RCC 7860 (cell line): ENCODE data around the gene NPAS1.

Experiments
- DNase-seq: peaks from one replicate; pipeline ENCODE4 v3.0.0-alpha.2; 2015; ENCODE audit warnings: low spot score
- FAIRE-seq: peaks from 2 replicates; lab custom pipeline; 2012; peaks lifted over from hg19 to GRCh38; lab: Jason Lieb, UNC

NPAS1 gene

DNA sequence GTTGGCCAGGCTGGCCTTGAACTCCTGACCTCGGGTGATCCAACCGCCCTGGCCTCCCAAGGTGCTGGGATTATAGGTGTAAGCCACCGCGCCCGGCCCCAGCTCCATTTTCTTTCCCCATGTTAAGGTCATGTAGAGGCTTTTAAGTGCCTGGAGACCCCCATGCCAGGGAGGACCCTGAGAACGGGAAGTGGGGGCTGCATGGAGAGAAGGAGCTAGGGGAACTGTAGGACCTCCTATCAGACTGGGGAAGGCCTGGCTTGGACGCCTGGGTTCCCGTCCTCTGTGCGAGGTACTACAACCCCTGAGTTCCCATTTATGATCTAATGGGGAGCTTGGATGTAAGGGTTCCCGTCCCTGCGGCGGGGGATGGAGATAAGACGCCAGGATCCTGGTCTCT lies 714 bp upstream of the NPAS1 start:
- no peak for DNase-seq
- no peak for FAIRE-seq

DNA sequence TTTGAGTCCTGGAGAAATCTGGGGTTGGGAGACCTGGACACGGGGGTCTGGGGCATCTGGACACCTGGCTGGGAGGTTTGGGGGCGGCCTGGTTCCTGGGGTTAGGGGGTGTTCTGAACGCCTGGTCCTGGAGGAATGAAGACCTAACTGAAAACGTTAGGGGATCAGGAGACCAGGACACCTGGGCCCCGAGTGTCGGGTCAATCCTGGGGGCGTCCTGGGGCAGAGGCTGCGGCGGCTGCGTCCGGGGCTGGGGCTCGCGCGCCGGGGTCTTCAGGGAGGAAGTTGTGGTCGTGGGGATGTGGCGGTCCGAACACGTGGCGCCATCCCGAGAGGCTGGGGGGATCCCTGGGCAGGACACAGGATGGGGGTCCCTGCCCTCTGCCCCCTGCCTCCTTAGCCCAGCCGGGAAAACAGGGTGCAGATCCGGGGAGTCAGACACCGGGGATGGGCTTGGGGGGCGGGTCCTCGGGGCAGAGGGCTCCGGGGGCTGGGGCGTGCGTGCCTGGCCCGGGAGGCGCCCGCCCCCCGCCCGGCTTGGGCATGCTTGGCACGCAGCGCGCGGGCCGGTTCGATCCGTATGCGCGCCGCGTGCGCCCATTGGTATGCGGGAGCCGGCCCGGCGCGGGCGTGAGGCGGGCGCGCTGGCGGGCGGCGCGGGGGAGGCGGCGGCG lies 632 bp downstream of the NPAS1 start:
- DNase-seq (no peak), FAIRE-seq (no peak)

DNA sequence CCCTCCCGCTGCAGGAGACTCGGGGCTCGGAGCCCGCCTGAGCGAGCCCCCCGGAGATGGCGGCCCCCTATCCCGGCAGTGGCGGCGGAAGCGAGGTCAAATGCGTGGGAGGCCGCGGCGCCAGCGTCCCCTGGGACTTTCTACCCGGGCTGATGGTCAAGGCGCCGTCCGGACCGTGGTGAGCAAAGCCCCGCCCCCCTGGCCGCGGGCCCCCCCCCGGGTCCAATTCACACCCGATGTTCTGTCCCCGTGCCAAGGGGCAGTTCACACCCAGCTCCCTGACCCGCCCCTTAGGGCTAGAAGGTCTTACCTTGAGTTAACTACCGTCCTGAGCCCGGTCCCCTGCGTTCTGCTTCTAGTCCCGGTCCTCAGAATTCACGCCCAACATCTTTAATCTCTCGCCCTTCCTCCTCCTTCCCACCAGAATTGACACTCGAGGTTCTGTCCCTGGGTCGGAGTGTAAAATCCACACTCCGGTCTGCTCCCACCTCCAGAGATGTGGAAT lies 1.4 kb downstream of the NPAS1 start:
- DNase-seq (no peak), FAIRE-seq (no peak)

DNA sequence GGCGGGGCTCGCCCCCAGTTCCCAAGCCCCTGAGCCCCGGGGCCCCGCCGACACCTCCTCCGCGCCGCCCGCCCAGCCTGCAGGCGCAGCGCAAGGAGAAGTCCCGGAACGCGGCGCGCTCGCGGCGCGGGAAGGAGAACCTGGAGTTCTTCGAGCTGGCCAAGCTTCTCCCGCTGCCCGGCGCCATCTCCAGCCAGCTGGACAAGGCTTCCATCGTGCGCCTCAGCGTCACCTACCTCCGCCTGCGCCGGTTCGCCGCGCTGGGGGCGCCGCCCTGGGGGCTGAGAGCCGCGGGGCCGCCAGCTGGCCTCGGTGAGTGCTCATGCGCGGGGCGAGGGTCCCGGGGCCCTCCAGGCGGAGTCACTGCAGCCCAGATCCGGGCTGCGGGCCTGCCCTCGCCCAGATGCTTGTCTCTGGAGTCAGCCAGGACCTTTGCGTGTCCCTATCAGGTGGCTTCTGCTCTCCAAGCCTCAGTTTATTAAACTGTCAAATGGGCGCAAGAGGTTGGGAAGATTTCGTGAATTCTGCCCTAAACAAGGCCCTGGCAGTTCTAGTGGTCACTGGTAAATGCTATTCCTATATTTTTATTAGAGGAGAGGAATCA lies 2.0 kb downstream of the NPAS1 start:
- FAIRE-seq (no peak), DNase-seq (no peak)

DNA sequence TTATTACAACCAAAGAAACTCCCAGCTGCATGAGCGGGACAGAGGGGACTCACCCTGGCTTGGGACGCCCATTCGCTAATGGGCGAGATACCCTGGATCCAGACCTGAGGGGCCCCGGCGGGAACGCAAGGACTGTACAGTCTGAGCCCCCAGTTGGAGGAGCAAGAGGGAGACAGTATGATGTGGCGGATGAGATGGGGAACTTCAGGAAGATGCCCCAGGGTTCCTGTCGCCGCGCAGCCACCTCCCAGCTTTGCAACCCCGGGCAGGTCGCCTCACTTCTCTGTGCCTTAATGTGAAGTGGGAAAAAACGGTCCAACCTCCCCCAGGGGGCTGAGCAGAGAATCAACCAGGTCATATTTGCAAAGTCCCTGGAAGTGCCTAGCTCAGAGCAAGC lies 2.5 kb downstream of the NPAS1 start:
- DNase-seq (no peak), FAIRE-seq (no peak)

DNA sequence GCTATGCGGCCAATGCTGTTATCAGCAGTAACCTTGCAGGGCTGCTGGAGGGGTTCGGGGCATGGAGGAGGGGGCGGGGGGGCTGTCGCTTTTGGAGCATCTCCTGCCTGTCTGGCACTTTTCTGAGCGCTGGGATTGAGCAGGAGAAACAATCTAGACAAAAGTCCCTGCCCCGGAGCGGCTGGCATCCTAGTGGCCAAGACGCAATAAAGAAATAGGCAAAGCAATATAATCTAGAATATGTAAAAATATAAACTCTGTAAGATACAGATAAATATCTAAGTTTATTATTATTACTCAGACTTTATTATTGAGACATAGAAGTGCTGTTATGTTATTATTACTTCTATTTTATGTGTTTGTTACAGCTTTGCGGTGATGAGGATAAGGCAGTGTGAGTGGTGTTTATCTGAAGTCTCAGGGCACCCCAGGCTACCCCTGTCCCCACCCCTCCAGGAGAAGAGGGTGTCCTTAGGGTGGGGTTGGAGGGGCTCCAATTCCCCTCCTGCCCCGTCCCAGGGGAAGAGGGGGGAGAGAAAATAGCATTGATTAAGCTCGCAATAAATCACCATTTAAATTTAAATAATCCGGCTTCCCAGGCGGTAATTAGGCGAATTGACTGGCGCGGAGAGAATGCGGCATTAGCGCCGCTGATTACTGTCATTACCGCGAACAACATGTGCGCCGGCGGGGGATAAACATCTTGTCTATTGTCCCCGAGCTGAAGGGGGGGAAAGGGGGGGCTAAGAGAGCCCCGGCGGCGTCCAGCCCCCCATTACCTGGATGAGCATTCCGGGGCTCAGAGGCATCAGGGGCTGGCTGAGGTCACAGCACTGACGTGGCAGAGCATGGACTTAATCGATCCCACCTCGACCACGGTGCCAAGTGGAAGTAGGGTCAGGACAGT lies 3.2 kb downstream of the NPAS1 start:
- DNase-seq (no peak), FAIRE-seq (no peak)

DNA sequence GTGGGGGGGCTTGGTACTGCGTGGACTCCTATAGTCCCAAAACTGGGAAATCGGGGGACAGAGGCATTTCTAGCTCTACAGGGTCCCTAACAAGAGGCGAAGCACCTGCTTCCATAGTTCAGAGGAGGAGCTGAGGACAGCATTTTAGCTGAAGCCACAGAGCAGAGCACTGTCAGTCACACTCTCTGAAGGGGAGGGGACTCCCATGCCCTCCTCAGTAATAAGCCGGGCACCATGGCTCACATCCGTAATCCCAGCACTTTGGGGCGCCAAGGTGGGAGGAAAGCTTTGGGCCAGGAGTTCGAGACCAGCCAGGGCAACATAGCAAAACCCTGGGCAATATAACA lies 3.8 kb downstream of the NPAS1 start:
- FAIRE-seq, result no peak
- no peak for DNase-seq

DNA sequence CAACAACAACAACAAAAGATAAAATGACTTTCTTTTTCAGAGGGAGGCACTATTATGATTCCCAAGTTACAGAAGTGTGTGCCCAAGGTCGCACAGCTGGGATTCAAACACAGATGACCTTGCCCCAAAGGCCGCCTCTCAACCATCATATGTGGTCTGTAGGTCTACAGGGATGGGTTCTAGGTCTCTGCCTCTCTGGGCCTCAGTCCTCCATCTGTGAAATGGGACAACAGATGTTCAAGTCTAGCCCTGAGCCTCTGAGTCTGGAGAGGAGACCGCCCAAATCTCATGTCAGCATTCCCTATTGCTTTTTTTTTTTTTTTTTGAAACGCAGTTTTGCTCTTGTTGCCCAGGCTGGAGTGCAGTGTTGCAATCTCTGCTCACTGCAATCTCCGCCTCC lies 4.9 kb downstream of the NPAS1 start:
- no peak for DNase-seq
- FAIRE-seq, result no peak

DNA sequence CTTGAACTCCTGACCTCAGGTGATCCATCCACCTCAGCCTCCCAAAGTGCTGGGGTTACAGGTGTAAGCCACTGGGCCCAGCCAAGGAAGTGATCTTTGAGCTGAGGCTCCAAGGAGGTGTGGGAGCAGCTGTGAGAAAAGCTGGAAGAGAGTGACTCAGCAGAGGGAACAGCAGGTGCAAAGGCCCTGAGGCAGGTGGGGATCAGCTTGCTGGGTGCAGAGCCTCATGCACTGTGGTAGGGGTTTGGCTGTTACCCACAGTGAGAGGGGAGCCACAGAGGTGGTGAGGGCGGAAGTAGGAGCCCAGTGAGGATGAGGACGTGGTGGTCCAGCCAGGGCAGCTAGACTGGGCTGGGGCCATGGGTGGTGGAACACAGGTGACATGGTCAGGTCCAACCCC lies 6.5 kb downstream of the NPAS1 start:
- FAIRE-seq (no peak), DNase-seq (no peak)

DNA sequence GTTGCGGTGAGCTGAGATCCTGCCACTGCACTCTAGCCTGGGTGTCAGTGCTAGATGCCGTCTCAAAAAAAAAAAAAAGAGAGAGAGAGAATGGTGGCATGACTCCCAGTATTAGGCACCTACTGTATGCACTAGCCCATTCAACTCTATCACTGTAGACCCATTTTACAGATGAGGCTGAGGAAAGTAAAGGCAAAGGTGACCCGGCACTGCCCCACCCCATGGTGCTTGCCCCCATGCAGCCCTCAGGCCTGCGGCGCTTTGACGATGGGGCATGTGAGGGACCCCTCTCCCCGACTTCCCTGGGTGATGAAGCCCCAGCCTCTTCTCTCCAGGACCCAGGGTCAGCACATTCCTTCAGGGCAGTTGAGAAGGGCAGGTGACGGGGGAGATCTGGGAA lies 7.3 kb downstream of the NPAS1 start:
- FAIRE-seq (no peak), DNase-seq (no peak)

DNA sequence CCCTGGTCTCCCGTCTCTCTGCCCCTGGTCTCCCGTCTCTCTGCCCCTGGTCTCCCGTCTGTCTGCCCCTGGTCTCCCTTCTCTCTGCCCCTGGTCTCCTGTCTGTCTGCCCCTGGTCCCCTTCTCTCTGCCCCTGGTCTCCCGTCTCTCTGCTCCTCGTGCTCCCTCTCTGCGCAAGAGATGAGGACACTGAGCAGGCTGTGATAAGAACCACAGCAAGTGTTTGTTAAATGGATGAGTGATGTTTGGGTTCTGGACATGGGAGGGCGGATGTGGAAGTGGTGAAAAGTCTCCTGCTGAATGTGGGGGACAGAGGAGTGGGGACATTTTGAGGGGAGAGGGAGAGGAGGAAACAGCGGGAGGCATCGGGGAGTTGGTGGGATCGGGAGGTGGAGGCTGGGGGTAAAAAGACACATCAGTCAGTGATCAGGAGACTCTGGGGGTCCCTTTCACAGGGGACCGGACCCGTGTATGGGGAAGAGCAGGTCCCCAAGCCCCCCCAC lies 8.0 kb downstream of the NPAS1 start:
- DNase-seq (no peak), FAIRE-seq (no peak)

DNA sequence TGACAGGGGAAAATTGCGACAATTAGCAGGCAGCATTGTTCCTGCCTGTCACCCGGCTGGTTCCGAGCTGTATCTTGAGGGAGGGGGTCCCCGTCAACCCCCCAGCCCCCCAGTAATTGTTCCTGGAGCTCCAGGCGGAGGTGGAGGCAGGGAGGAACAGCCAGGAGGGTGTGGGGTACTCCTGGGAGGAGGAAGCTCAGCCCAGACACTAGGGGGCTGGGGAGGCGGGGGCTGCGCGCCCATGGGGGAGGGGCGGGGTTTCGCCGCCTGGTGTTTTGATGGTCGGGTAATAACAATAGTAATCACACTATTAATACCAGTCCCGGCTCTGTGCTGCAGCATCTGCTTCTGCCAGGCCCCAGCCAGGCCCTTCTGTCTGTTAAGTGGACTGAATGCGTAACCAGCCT lies 8.6 kb downstream of the NPAS1 start:
- no peak for FAIRE-seq
- no peak for DNase-seq

DNA sequence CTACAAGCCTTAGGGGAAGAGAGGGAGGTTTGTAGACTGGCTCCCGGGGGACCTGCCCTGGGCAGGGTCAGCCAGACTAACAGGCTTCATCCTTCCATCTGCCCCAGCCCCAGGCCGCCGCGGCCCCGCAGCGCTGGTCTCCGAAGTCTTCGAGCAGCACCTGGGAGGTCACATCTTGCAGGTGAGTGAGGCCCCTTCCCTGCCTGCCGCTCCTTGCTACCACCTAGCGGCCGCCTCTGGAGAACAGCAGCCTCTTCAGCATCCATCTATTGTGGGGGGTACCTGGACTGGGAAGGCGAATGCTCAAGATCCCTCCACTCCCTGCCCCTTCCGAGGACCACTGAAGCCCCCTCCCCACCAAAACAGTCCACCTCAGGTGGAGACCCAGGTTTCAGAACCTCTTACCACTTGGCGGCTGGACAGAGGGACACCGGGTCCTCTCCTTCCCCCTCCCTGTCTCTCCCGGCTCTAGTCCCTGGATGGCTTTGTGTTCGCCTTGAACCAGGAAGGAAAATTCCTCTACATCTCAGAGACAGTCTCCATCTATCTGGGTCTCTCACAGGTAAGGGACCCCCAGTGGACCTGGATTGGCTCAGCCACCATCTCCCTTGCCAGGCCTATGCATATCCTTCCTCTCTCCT lies 12.7 kb downstream of the NPAS1 start:
- DNase-seq, result no peak
- no peak for FAIRE-seq

DNA sequence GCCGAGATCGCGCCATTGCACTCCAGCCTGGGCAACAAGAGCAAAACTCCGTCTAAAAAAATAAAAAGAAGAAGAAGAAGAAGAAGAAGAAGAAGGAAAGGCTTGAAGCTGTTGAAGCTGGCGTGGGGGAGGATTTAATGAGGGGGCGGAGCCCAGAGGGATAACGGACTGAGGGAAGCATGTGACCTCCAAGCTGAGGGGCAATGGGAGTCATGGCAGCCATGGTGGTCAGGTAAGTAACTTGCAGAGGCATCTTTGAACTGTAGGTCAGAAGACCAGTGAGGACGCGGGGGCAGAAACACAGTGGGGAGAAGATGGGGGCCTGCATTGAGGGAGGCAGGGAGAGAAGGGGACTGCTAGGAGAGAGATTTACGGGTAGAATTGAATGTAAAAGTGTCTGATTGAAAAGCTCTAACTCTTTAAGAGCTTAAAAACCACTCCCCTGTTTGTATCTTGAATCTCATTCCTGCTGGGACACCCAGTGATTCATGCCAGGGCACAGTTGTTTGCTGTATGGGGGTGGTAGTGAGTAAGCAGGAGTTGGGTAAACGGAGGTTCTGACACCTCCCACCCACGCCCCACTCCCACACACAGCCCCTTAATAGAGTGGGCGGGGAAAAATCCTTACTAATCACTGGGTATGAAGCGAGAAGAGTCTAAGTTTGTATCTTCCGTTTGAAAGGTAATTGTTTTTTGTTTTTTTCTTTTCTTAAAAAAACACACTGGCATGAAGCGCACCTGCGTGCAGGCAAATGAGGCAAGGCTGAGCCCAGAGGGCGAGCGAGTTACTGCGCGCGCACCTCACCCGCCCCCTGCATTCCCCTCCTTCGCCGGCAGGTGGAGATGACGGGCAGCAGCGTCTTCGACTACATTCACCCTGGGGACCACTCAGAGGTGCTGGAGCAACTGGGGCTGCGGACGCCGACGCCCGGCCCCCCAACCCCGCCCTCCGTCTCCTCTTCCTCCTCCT lies 15.8 kb downstream of the NPAS1 start:
- FAIRE-seq, result peak; percentile 36
- DNase-seq, result peak; percentile 63

DNA sequence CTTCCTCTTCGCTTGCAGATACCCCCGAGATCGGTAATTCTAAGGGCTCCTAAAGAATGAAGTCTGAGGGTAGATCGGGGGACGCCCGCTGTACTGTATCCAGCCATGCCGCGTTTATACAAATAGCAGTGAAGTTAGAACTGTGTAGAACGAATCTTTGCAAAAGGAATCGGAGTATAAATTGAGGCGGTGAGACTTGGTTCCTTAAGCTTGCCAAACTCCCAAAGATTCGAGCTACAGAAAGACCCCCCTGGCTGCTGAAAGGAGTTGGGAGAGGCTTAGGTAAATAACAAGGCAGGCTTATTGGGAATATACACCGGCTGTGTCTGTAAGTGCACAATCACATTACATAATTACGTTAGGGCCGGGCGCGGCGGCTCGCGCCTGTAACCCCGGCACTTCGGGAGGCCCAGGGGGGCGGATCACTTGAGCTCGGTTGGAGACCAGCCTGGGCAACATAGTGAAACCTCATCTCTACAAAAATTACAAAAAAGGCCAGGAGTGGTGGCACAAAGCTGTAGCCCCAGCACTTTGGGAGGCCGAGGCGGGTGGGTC lies 16.5 kb downstream of the NPAS1 start:
- no peak for DNase-seq
- no peak for FAIRE-seq

DNA sequence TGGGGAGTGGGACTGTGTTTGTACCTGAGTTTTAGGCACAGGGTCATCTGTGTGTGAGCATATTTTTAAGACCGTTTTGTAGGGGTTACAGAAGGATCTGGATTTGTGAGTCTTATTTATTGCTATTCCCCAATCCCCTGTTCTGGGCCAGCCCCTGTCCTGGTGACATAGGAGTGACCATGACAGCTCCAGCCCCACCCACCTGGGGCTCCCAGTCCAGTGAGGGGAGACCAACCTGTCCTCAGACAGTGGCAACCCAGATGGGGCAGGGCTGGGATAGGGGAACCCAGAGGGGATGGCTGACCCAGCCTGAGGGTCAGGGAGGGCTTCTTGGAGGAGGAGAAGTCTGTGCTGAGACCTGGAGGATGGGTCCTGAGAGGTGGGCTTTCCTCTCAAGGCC lies 18.1 kb downstream of the NPAS1 start:
- FAIRE-seq, result no peak
- no peak for DNase-seq

DNA sequence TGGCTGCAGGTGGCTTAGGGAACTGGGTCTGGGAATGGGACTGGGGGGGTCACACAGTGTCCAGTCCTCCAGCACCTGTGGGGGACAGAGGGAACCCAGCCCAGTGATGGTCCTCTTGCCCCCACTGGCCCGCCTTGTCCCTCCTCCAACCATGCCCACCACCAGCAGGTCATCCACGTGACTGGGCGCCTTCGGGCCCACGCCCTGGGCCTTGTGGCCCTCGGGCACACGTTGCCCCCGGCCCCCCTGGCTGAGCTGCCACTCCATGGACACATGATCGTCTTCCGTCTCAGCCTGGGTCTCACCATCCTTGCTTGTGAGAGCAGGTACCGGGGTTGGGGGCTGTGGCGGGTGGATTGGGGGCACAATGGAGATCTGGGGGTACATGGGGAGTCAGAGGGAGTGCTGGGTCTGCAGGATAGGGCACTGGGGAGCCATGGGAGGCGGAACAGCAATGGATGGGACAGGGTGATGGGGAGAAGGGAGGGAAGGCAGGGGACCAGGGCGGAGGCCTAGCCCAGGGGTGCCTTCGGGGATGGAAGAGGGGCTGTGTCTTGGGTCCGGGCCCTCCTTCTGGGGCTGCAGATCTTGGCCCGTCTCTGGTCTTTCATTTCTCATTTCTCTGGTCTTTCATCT lies 19.7 kb downstream of the NPAS1 start:
- FAIRE-seq, result no peak
- no peak for DNase-seq

DNA sequence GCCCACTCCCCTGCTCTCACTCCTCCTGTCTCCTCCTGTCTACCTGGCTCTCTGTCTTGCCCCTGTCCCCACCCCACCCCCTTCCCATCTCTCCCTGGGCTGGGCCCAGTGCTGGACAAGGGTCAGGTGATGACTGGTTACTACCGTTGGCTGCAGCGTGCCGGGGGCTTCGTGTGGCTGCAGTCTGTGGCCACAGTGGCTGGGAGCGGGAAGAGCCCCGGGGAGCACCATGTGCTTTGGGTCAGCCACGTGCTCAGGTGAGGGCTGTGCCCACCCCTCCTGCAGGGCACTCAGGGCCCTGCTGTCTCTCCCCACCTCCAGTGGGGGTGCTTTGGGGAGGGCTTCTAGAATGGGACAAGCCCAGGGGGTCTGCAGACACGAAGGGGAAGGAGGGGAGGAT lies 21.2 kb downstream of the NPAS1 start:
- FAIRE-seq, result no peak
- no peak for DNase-seq
